Activated CD4-positive, alpha-beta T cell treated with anti-CD3 and anti-CD28 coated beads, Interleukin-2, Interleukin-6, amounts not matched to agents 100 ng/mL and 50 ng/mL, durations not matched to agents 16 hours and 8 hours (primary cell): ENCODE data around the gene SURF4.

Source experiments
- DNase-seq: peaks from one replicate; pipeline ENCODE4 v3.0.0-alpha.2; 2020

Gene SURF4

GRCh38 chr9:133375724-133376654 lies at the start of gene SURF4, which contains the start of gene STKLD1:
TSS of gene SURF4 (minus strand) at chr9:133376060. CDS start at chr9:133375969, 91 bp downstream.
TSS of gene STKLD1 (plus strand) at chr9:133376366. CDS start at chr9:133376474, 108 bp downstream.
- DNase-seq = peak; percentile 98

DNA sequence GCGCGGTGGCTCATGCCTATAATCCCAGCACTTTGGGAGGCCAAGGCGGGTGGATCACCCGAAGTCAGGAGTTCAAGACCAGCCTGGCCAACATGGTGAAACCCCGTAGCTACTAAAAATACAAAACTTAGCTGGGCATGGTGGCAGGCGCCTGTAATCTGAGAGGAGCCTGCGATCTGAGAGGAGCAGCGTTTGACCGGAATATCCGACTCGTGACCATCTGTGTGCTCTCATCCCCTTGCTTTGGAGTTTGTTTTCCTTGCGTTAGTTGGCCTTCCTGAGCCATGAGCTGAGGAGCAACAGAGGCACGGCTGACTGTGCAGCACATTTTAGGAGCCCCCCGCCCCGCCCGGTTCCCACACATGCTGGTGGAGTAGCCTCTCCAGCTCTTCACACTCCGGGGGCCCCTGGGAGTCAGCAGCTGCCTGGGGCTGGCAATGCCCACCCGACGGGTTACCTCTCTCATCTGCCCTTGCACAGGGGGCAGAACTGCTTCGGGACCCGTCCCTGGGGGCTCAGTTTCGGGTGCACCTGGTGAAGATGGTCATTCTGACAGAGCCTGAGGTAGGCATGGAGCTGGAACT lies 49.3 kb upstream of the SURF4 start:
- no peak for DNase-seq

DNA sequence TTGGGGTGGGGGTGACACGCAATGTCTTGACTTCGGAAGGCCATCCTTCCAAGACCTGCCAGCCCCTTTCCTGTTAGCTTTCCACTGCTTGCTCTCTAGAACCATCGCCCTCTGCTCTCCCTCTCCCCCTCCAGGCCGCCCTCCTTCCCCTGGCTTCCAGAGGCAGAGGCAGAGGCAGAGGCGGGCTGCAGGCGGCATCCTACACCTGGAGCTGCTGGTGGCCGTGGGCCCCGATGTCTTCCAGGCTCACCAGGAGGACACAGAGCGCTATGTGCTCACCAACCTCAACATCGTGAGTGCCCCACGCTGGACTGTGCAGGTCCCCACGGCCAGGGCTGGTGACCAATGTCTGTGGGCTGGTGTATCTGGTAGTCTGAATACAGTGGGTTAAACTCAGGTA lies 48.3 kb upstream of the SURF4 start:
- DNase-seq = no peak

- no peak for DNase-seq
Observed at GRCh38 chr9:133423216-133423615, 47.4 kb upstream of the SURF4 start.

DNA sequence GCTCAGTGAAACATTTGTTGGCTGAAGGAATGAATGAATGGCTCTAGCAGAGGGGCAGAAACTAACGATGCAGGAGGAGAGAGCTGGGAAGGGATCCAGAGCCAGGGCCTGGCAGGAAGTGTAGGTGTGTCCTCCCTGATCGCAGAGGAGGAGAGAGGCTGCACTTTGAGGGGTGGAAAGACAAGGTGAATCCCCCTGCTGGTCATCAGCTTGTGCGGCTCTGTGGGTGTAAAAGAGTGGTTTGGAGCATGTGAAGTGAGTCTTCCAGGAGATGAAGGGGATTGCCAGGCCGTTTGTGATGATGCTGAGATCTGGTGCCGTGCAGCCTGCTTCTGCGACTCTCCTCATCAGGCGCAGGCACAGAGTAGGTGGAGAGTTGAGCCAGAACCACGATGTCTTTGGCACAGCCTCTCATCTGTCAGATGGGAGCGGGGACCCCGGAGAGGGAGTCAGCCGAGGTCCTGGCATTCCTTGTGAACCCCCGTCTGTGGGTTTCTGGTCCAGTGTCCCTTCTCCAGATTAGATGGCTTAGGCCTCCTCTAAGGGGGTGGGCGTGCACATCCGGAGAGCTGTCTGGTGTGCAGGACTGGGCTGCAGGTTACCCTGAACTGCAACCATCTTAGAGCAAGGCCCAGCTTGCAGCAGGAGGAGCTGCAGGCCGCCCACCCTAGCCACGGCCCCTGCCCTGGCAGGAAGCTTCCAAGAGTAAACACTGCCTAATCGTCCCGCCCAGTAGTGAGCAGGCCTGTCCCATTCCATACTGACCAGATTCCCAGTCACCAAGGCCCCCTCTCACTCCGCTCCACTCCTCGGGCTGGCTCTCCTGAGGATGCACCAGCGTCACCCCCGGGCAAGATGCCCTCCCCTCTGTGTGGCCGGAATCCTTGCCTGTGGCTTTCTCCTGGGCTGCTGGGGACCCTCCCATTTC lies 46.0 kb upstream of the SURF4 start, which contains the start of gene ADAMTS13:
ADAMTS13 (plus strand) TSS at position 753 of the 928 bp plus-strand sequence; CDS start at position 830, 77 bp downstream.
- peak; percentile 67 for DNase-seq

DNA sequence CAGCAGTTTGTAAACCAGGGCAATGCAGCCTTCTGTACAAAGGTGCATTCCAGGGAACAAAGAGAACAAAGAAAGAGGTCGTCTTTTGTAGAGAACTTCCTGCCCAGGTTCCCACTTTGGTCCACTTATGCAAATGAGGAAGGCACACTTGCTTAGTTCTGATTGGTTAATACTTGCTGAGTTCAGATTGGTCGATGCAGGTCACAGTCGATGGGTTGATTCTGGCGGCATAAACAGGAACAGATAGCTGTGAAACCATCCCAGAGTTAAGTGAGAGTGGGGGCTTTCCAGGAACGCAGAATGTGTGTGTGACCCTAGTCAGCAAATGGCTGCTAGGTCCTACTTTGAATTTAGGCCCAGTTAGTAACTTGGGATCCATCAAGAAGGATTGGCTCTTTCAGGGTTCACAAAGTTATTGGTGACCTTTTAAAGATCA lies 44.5 kb upstream of the SURF4 start:
- peak; percentile 35 for DNase-seq

- DNase-seq = no peak
Observed at GRCh38 chr9:133419005-133419404, 43.1 kb upstream of the SURF4 start.

DNA sequence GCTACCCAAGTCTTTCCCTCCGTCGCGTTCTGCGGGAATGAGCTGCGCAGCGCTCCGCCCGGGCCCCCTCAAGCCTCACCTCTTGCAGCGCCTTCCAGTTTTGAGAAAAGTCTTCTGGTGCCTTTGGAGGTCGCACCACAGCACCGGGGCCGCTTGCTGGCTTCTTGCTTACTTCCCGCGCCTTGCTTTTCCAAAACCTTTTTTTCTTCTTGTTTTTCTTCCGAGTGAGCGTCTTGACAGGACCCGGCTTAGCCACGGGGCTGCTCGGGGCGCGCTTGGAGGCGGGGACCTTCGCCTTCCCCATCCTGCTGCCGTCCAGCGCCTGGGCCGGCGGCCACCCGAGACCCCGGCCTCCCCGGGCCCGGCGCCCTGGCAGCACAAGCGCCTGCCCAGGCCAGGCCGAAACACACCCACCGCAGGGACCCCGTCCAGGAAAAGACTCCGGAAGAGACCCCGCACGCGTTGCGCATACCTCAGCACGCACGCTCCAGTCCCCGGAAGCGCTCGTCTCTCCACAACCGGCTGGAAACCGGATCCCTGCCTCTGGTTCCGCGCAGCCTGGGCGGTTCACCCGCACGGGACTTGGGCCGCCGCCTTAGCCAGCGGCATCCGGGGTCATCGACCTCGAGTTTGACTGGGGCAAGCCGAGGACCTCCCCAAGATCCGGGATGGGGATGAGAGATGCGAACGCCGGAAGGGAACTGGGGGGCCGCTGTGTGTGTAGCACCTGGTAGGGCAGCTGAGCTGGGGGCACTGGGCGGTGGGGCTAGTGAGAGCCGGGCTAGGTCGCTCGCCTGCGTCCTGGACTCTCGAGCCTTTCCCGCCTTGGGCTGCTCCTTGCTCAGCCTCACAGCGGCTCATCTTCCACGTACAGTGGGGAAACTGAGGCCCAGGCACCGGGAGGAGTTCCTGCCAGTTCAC lies 41.9 kb upstream of the SURF4 start, which contains the start of gene REXO4:
REXO4 (minus strand) TSS at position 470 of the 921 bp plus-strand sequence; CDS start at position 304, 166 bp downstream.
- DNase-seq = peak; percentile 95

DNA sequence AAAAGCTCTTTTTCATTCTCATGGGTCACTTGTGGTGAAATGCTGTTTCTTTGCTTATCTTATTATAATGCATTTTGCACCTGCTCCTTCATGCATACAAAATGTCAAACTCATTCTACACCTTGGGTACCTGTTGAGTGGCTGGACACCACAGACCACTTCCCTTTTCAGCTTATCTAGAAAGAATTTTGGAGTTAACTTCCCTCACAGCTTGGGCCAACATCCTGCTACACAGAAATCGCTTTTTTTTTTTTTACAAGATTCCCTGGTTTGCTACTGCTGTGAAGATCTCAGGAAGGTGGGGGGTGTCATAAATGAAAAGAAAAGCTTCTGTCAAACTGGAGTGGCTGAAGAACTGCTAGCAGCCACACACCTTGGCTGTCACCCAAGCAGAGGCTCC lies 39.3 kb upstream of the SURF4 start:
- no peak for DNase-seq

DNA sequence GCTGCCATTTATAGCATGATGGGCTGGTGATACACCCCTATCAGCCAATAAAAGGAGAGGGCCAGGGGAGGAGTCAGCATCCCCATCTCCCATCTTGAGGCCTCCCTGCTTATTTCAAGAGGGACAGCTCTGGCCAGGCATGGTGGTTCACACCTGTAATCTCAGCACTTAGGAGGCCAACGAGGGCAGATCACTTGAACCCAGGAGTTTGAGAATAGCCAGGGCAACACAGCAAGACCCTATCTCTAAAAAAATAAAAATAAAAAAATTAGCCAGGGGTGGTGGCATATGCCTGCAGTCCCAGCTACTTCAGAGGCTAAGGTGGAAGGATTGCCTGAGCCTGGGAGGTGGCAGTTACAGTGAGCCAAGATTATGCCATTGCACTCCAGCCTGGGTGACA lies 32.2 kb upstream of the SURF4 start:
- DNase-seq = no peak

GRCh38 chr9:133406480-133407307 lies 30.8 kb upstream of the SURF4 start:
- peak; percentile 88 for DNase-seq

- no peak for DNase-seq
Observed at GRCh38 chr9:133405508-133406438, 29.9 kb upstream of the SURF4 start.

- no peak for DNase-seq
Observed at GRCh38 chr9:133404454-133405002, 28.7 kb upstream of the SURF4 start.

DNA sequence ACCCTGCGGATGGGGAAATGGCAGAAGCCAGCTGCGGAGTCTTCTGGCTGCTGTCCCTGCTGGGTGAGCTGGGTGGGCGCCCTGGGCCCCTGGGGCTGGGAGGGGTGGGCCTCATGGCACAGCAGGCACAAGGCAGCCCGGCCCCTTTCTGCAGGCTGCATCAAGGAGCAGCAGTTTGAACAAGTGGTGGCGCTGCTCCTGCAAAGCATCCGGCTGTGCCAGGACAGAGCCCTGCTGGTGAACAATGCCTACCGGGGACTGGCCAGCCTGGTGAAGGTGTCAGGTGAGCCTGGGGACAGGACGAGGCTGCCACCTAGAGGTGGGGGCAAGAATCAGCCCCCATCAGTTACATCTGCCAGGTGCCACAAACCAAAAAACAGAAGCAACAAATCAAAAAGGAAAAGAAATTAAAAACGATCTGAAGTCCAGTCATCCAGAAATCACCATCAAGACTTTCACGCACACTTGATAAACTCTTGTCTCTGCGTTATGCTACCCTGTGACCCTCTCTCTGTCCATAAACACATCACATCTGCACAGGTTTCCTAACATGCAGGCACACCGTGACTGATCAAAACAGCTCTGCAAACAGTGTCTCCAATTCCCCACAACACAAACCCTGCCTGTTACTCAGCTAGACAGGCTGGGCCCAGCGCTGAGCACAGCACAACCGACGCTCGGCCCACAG lies 28.1 kb upstream of the SURF4 start:
- DNase-seq = peak; percentile 64

- DNase-seq = no peak
Observed at GRCh38 chr9:133402689-133403088, 26.8 kb upstream of the SURF4 start.

GRCh38 chr9:133401588-133401987 lies 25.7 kb upstream of the SURF4 start:
- no peak for DNase-seq

DNA sequence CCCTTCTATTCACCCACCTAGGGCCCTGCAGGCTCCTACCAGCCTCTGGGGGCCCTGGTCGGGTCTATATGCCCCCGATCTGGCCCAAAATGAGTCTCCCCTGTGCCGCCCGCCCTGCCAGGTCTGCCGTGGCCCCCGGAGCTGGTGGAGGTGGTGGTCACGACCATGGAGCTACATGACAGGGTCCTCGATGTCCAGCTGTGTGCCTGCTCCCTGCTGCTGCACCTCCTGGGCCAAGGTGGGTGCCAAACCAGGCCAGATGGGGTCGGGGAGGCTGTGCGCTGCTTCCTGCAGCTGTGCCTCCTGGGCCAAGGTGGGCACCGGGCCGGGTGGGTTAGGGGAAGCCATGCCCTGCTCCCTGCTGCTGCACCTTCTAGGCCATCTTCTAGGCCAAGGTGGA lies 24.4 kb upstream of the SURF4 start:
- DNase-seq = no peak

DNA sequence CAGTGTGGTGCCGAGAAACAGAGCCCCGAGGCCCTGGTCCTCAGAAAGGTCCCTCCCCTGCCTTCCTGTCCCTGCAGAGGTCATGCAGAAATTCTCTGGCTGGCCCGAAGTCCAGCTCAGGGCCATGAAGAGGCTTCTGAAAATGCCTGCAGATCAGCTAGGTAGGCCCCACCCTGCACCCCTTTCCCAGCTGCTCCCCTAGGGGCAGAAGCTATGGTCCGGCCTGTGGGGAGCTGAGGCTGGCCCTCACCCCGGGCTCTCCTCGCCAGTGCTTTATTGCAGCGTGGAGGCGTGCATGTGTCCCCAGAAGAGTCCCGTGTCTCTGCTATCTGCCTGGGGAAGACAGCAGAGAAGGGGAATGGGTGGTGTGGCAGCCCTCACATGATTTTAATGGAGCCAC lies 22.0 kb upstream of the SURF4 start:
- DNase-seq = no peak
